GM12865 (cell line): ENCODE results near the gene MXI1.

Experiments
- DNase-seq: peaks from one replicate; pipeline ENCODE4 v3.0.0; 2010; ENCODE audit warnings: low read depth
- H3K4me3 ChIP-seq: 2 replicates; pipeline ENCODE4 v1.5.1; 2011; ENCODE audit warnings: mild to moderate bottlenecking, low read depth, low read length, control low read depth
- CTCF ChIP-seq: IDR thresholded peaks from 2 replicates; pipeline ENCODE4 v1.5.1; 2011; ENCODE audit warnings: low read length, control low read depth, low read depth, inconsistent platforms; ENCODE audit not compliant: insufficient read depth; ENCODE audit errors: missing control alignments

The MXI1 gene

GRCh38 chr10:110163841-110164240 is 43.6 kb upstream of the MXI1 start:
- no peak for TF ChIP-seq CTCF
- no peak for DNase-seq
- H3K4me3 ChIP-seq = no peak overlapping the region

GRCh38 chr10:110165239-110165638 is 42.2 kb upstream of the MXI1 start:
- no peak for DNase-seq
- TF ChIP-seq CTCF = no peak
- no peak overlapping the region for H3K4me3 ChIP-seq

GRCh38 chr10:110167149-110167548 is 40.3 kb upstream of the MXI1 start:
- DNase-seq = no peak
- TF ChIP-seq CTCF = no peak
- H3K4me3 ChIP-seq = no peak overlapping the region

- no peak for TF ChIP-seq CTCF
- H3K4me3 ChIP-seq = no peak overlapping the region
- peak; percentile 17 for DNase-seq
Observed at GRCh38 chr10:110168601-110169481, 38.6 kb upstream of the MXI1 start.

- TF ChIP-seq CTCF = no peak
- no peak overlapping the region for H3K4me3 ChIP-seq
- DNase-seq = no peak
Observed at GRCh38 chr10:110169586-110169985, 37.8 kb upstream of the MXI1 start.

GRCh38 chr10:110170142-110170971 is 37.0 kb upstream of the MXI1 start:
- no peak for DNase-seq
- no peak for TF ChIP-seq CTCF
- no peak overlapping the region for H3K4me3 ChIP-seq
